PC-3 (cell line): Measurements from ENCODE around the gene AP1B1. TPM values are rescaled to one million over a fixed set of nuclear protein-coding genes. Genes with fewer than 3 reads are reported as not detected.

Experiments used
- ATAC-seq: fragments of 200-7000 bp; cut with Tn5 transposase; 2 replicates; pipeline ENCODE4 v1.9.1; 2020; ENCODE audit warnings: mild to moderate bottlenecking, moderate library complexity
- BruUV-seq: library from RNA; stranded (reverse); fragments of 400-500 nt; replicated peaks from 2 replicates; lab custom pipeline; 2021; lab: Mats Ljungman, UMichigan
- CTCF ChIA-PET: fragments of 300-600 bp; sonication (Branson Sonifier 250); formaldehyde crosslinking; loops from one replicate; lab custom pipeline; 2022; ENCODE audit warnings: antibody characterized with exemption; lab: Charles Lee
- POLR2A ChIA-PET: fragments of 300-600 bp; sonication (Branson Sonifier 250); formaldehyde crosslinking; loops from one replicate; lab custom pipeline; 2022; ENCODE audit warnings: antibody characterized with exemption; ENCODE audit not compliant: unreplicated experiment; lab: Charles Lee
- DNase-seq: peaks from one replicate; pipeline ENCODE4 v3.0.0-alpha.2; 2015
- H2AFZ ChIP-seq: fragments of 300-600 bp; sonication (generic); 2 replicates; pipeline ENCODE4 v1.6.0; 2016; ENCODE audit warnings: antibody characterized with exemption, low read length
- H3F3A ChIP-seq: fragments of 300-600 bp; sonication (generic); one replicate; pipeline ENCODE4 v1.6.0; 2017; ENCODE audit warnings: antibody characterized with exemption, low read length, control low read depth, mild to moderate bottlenecking; ENCODE audit not compliant: unreplicated experiment
- H3K27ac ChIP-seq: fragments of 300-600 bp; sonication (generic); 2 replicates; pipeline ENCODE4 v1.5.1; 2016; ENCODE audit warnings: mild to moderate bottlenecking, low read length
- H3K27me3 ChIP-seq: fragments of 300-600 bp; sonication (generic); 2 replicates; pipeline ENCODE4 v1.6.1; 2016; ENCODE audit warnings: low read length, mixed read lengths
- H3K36me3 ChIP-seq: fragments of 300-600 bp; sonication (generic); 2 replicates; pipeline ENCODE4 v1.6.1; 2016; ENCODE audit warnings: low read depth, mixed run types, low read length, mixed read lengths
- H3K4me1 ChIP-seq: fragments of 300-600 bp; sonication (generic); 2 replicates; pipeline ENCODE4 v1.5.1; 2016; ENCODE audit warnings: low read length; ENCODE audit not compliant: insufficient read depth
- H3K4me2 ChIP-seq: fragments of 300-600 bp; sonication (generic); 2 replicates; pipeline ENCODE4 v1.6.0; 2016; ENCODE audit warnings: low read length
- H3K4me3 ChIP-seq: fragments of 300-600 bp; sonication (generic); 2 replicates; pipeline ENCODE4 v1.5.1; 2016; ENCODE audit warnings: mild to moderate bottlenecking, low read length, mixed read lengths
- H3K79me2 ChIP-seq: fragments of 300-600 bp; sonication (generic); 2 replicates; pipeline ENCODE4 v1.6.1; 2017; ENCODE audit warnings: low read length, mixed read lengths
- H3K9ac ChIP-seq: fragments of 300-600 bp; sonication (generic); 2 replicates; pipeline ENCODE4 v1.6.0; 2016; ENCODE audit warnings: mild to moderate bottlenecking, low read length
- H3K9me2 ChIP-seq: fragments of 300-600 bp; sonication (generic); replicated peaks from 2 replicates; pipeline ENCODE4 v1.6.1; 2016; ENCODE audit warnings: mixed run types, low read length, mixed read lengths
- H3K9me3 ChIP-seq: fragments of 300-600 bp; sonication (generic); 2 replicates; pipeline ENCODE4 v1.6.1; 2016; ENCODE audit warnings: low read length, mixed read lengths
- H4K20me1 ChIP-seq: fragments of 300-600 bp; sonication (generic); 2 replicates; pipeline ENCODE4 v1.6.1; 2016; ENCODE audit warnings: low read length, mixed read lengths
- CTCF ChIP-seq: fragments of 300-600 bp; sonication (generic); conservative IDR thresholded peaks from 2 replicates; pipeline ENCODE4 v1.5.1; 2017; ENCODE audit warnings: antibody characterized with exemption, low read depth, mild to moderate bottlenecking, low read length
- EZH2 ChIP-seq: fragments of 300-600 bp; sonication (generic); IDR thresholded peaks from one replicate; pipeline ENCODE4 v1.6.1; 2017; ENCODE audit warnings: antibody characterized with exemption, mild to moderate bottlenecking, low read length; ENCODE audit not compliant: unreplicated experiment
- EZH2phosphoT487 ChIP-seq: fragments of 300-600 bp; sonication (generic); IDR thresholded peaks from 2 replicates; pipeline ENCODE4 v1.6.1; 2018; ENCODE audit warnings: mild to moderate bottlenecking, antibody characterized with exemption, low read length, borderline replicate concordance
- intact Hi-C: fragments of 100-400 bp; cut with micrococcal nuclease; formaldehyde crosslinking; loops from 2 replicates; pipeline ENCODE4 v1.9.0; 2023
- total RNA-seq: library from RNA; depleted of rRNA; stranded (reverse); fragments of >200 nt; gene quantifications from 2 replicates; pipeline ENCODE4 v1.2.3, GENCODE V29; 2014

Gene AP1B1
- total RNA-seq, 1 experiment from 2014 or later, result 81.2 TPM

DNA sequence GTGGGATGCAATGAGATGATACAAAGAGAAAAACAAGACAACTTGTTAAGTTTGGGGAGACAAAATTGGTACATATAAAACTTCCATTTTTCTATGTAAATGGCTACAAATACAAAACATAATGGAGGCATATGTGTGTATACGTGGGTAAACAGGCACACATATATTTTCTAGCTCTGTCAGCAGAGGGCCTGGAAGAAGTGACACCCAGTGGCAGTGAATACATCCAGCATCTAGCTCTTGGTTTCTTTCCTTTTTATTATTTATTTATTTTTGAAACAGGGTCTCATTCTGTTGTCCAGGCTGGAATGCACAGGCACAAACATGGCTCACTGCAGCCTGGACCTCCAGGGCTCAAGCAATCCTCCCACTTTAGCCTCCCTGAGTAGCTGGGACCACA is 67.8 kb downstream of the AP1B1 start:
- ATAC-seq, result peak; percentile 31; the same call in 1 of the 2 replicates
- Histone ChIP-seq H3K27ac (no peak overlapping the region), H3K9me3 (no peaks in the 10 kb centered on the region), H3K4me2 (no peak overlapping the region), H3K9me2 (no peaks in the 10 kb centered on the region), H3K27me3 (no peaks in the 10 kb centered on the region), H3K79me2 (no peaks in the 10 kb centered on the region), H2AFZ (no peak overlapping the region), H4K20me1 (no peaks in the 10 kb centered on the region), H3K9ac (no peak overlapping the region), H3K36me3 (no peaks in the 10 kb centered on the region), H3K4me3 (no peak overlapping the region), H3F3A (no peaks in the 10 kb centered on the region), H3K4me1 (no peaks in the 10 kb centered on the region)
- BruUV-seq, result no TSS peak
- POLR2A ChIA-PET, result interaction anchor here (0.6 kb wide), 1 partner anchor 25 kb away, joined by 3 read pairs; no protein-coding TSS in a partner anchor
- DNase-seq, result no peak
- TF ChIP-seq EZH2 (no peak), CTCF (peak; percentile 40; the same call in 1 of the 2 replicates)
- CTCF ChIA-PET, result interaction anchor here (0.8 to 1.0 kb wide), 3 partner anchors 18 to 381 kb away, joined by 4 to 7 read pairs (median 5); no protein-coding TSS in a partner anchor
- intact Hi-C loops, result no loop called here

GRCh38 chr22:29319072-29319471 is 69.3 kb downstream of the AP1B1 start:
- DNase-seq, result no peak
- Histone ChIP-seq H3K4me3 (no peak overlapping the region), H3K9me2 (no peaks in the 10 kb centered on the region), H3K27ac (no peak overlapping the region), H3K79me2 (no peaks in the 10 kb centered on the region), H3K9me3 (no peaks in the 10 kb centered on the region), H3F3A (no peaks in the 10 kb centered on the region), H3K4me2 (no peak overlapping the region), H2AFZ (no peak overlapping the region), H3K9ac (no peak overlapping the region), H3K4me1 (0 out of 2 replicates have a peak, but pooled peaks cover 5% of the 10 kb centered on the region), H3K27me3 (peaks cover 5% of the 10 kb centered on the region; the same call in 1 of the 2 replicates), H4K20me1 (no peaks in the 10 kb centered on the region), H3K36me3 (no peaks in the 10 kb centered on the region)
- BruUV-seq, result no TSS peak
- CTCF ChIA-PET, result no interaction called here
- intact Hi-C loops, result no loop called here
- POLR2A ChIA-PET, result no interaction called here
- ATAC-seq, result no peak
- TF ChIP-seq CTCF (no peak), EZH2 (no peak), EZH2phosphoT487 (no peak)

GRCh38 chr22:29317827-29318454 is 70.4 kb downstream of the AP1B1 start:
- DNase-seq (no peak), ATAC-seq (no peak)
- Histone ChIP-seq H3K9me3 (no peaks in the 10 kb centered on the region), H3F3A (no peaks in the 10 kb centered on the region), H3K36me3 (no peaks in the 10 kb centered on the region), H3K9ac (no peak overlapping the region), H3K27me3 (peaks cover 5% of the 10 kb centered on the region; the same call in 1 of the 2 replicates), H4K20me1 (no peaks in the 10 kb centered on the region), H3K4me3 (no peak overlapping the region), H3K27ac (no peak overlapping the region), H3K9me2 (no peaks in the 10 kb centered on the region), H2AFZ (no peak overlapping the region), H3K4me2 (no peak overlapping the region), H3K79me2 (no peaks in the 10 kb centered on the region), H3K4me1 (0 out of 2 replicates have a peak, but pooled peaks cover 6% of the 10 kb centered on the region)
- no TSS peak for BruUV-seq
- intact Hi-C loops, result no loop called here
- TF ChIP-seq CTCF (no peak), EZH2phosphoT487 (no peak), EZH2 (no peak)
- ChIA-PET POLR2A (no interaction called here), CTCF (no interaction called here)
